GM21786 (cell line): ENCODE results near the gene ZNF281.
"Not testable (repeated sequence)": the region's sequence is repeated elsewhere in the genome, so short reads cannot be mapped to it uniquely, and the experiment has no call there.

Experiments used
- ATAC-seq: cut with Tn5 transposase; IDR thresholded peaks from one replicate; pipeline ENCODE4 v1.9.1; 2021; ENCODE audit not compliant: unreplicated experiment

The ZNF281 gene, protein sequence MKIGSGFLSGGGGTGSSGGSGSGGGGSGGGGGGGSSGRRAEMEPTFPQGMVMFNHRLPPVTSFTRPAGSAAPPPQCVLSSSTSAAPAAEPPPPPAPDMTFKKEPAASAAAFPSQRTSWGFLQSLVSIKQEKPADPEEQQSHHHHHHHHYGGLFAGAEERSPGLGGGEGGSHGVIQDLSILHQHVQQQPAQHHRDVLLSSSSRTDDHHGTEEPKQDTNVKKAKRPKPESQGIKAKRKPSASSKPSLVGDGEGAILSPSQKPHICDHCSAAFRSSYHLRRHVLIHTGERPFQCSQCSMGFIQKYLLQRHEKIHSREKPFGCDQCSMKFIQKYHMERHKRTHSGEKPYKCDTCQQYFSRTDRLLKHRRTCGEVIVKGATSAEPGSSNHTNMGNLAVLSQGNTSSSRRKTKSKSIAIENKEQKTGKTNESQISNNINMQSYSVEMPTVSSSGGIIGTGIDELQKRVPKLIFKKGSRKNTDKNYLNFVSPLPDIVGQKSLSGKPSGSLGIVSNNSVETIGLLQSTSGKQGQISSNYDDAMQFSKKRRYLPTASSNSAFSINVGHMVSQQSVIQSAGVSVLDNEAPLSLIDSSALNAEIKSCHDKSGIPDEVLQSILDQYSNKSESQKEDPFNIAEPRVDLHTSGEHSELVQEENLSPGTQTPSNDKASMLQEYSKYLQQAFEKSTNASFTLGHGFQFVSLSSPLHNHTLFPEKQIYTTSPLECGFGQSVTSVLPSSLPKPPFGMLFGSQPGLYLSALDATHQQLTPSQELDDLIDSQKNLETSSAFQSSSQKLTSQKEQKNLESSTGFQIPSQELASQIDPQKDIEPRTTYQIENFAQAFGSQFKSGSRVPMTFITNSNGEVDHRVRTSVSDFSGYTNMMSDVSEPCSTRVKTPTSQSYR

DNA sequence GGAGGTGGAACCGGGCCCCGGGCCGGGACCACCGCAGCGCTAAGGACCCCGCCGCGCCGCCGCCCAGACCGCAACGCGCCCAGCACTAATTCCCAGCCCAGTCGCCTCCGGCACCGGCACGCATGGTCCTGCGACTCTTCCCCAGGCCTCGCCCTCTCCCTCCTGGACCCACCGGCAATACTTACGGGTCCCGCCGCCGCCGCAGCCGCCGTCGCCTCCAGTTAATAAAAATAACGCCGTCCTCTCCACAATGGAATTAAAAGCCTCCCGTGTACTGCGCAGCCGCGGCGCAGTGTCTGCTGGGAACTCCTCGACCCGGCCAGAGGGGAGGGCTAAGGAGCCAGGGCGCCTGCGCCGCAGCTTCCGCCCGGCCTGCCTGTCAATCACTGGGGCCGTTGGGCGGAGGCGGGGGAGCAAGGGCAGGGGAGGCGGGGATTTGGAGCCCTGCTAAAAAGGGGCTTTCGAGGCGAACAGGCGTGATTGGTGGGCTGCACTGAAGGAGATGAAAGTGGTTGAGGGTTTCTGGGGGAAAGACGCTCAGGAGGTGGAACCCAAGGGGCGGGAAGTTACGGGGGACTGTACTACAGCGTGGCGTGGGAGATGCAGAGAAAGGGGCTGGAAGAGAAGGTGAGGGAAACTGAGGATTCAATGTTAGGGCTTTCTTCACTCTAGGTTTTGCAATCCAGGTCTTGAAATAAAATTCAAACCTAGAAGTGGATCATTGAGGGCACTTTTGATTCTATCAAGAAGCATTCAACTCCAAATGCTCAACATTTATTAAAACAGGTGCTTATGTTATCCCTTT lies at the start of gene ZNF281:
ZNF281 (minus strand) TSS at position 276 of the 805 bp plus-strand sequence. CDS start 331 bp downstream, outside the sequence.
- ATAC-seq = peak; percentile 91

DNA sequence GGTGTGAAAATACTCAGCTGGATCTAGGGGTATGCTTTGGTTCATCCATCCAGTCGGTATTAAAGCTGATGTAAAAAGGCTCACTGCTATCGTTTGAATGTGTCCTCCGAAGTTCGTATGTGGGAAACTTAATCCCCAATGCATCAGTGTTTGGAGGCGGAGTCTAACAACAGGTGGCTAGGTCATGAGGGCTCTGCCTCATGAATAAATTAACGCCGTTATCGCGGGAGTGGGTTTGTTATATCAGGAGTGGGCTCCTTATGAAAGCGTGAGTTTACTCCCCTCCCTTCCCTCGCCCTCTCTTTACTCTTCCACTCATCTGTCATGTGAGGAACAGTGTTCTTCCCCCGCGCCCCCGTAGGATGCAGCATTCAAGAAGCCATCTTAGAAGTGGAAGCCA lies 48.9 kb upstream of the ZNF281 start:
- no peak for ATAC-seq

DNA sequence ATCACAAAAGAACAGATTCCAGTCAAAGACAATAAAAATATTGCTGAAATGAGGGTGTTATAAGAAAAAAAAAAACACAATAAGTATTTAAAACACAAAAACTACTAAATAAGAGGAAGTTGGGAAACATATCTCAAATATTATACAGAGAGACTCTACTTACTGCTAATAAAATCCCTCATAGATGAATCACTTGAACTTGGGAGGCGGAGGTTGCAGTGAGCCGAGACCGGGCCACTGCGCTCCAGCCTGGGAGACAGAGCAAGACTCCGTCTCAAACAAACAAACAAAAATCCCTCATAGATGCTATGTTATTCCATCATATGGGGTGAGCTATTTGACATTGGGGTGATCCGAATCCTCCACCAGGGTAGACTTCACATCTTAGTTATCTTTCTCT lies 48.0 kb upstream of the ZNF281 start:
- no peak for ATAC-seq

DNA sequence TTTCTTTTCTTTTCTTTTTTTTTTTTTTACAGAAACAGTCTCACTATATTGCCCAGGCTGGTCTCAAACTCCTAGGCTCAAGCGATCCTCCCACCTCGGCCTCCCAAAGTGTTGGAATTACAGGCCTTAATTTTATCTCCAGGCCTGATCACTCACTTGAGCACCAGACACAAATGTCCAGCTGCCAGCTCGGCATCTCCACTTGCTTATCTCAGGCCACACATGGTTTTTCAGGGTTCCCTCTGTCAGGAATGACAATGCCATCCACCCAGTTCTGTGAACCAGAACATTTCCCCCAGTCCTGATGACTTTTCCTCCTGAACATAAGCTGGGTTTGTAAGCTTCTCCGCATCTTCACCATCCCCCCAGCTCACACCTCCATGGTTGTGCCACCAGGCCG lies 44.6 kb upstream of the ZNF281 start:
- no peak for ATAC-seq

DNA sequence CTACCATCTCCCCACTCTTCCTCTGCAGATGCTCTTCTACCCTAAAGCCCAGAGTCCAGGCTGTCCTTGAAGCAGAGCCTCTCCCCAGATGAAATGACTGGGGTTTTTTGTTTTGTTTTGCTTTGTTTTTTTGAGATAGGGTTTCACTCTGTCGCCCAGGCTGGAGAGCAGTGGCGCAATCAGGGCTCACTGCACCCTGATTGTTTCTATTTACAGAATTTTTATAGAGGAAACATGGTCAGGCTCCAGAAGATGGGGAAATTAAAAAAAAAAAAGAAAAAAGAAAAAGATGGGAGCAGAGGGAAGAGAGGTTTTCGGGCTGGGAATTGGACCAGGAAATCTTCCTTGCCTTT lies 43.7 kb upstream of the ZNF281 start:
- ATAC-seq = no peak

DNA sequence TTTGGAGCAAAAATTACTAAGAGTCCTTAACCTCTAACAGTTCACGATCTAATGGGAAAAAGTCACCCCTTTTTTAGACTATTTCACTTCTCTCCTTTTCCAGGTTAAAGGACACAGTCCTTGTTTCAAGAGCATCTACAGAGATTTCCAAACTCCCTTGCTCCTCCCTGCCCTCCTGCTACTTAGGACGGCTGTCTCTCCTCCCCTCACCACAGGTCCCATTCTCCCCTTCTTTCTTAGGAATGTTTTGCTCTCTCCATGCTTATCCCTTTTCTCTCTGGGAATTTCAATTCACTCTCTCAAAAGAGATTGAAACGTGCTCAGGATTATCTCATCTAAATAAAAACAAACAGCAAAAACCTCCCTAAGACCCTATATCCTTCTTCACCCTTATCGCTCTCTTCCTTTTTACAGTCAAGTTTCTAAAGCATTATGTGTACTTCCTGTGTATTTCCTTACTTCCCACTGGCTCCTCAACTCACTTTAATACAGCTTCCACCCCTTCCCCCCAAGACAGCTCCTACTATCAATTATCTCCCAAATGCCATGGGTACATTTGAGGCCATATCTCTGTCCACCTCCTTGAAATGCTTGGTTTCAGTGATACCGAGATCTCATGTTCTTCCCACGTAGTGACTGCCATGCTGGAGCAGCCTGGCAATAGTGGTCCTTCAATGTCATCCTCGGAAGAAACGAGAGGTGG lies 43.2 kb upstream of the ZNF281 start:
- no peak for ATAC-seq

DNA sequence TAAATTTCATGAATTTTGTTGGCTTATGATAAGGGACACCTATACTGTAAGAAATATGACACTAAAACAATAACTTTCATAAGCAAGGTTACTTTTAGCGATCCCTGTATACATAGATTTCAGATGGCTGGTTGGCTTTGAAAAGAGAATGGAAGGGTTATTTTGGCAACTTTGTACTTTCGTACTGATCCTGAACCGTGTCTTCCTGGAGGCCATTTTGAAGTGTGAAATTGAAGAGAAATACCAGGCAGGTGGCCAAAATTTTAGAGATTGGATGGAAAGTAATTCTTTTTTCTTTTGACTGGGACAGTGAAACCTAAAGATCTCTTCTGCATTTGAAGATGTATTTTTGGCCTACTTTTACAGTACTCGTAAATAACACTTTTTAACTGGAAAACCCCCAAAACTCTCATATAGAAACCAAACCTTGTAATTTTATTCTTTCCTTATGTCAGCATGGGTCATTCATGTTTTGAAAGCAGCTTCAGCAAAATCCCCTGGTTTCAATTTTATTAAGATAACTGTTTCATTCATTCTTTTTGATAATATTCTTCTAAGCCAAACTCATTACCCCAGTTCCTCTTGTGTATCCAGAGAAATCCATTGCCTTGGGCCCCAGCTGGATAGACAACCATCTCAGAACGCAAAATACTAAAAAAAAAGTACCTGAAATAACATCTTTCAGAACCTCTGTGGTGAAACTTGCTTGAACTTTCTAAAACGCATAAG lies 38.4 kb upstream of the ZNF281 start:
- peak; percentile 94 for ATAC-seq

DNA sequence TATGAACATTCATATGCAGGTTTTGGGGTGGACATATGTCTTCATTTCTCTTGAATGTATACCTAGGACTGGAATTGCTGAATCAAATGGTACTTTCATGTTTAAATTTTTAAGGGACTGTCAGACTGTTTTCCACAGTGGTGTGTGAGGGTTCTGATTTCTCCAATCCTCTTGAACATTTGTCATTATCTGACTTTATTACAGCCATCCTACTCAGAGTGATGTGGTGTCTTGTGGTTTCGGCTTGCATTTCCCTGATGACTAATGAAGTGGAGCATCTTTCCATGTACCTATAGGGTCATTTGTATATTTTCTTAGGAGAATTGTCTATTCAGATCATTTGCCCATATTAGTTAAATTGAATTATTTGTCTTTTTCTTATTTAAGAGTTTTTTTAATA lies 35.4 kb upstream of the ZNF281 start:
- ATAC-seq = no peak

DNA sequence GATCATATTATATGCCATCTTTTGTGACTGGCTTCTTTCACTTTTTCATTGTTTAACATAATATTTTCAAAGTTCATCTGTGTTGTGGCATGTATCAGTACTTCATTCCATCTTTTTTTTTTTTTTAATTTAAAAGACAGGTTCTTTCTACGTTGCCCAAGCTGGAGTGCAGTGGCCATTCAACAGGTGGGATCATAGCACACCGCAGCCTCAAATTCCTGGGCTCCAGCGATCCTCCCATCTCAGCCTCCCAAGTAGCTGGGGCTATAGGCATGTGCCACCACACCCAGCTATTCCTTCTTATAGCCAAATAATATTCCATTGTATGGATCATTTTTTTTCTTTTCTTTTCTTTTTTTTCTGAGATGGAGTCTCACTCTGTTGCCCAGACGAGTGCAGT lies 34.6 kb upstream of the ZNF281 start:
- no peak for ATAC-seq

DNA sequence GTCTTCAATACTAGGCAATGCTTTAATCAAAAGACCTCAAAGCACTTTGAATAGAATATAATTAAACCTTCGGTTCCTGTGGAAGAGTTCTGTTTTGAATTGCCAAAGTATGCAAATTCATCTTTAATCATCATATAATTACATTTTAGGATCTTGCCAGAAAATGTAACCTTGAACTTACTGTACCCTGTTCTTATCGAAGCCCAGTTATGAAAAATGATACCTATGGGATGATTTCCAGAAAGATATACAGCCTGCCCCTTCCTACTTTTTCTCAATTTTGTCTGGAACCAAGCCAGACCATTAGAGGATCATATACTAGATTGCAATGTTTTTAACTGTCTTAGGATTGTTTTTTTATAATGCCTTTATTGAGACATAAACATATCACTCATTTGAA lies 34.0 kb upstream of the ZNF281 start:
- ATAC-seq = no peak

DNA sequence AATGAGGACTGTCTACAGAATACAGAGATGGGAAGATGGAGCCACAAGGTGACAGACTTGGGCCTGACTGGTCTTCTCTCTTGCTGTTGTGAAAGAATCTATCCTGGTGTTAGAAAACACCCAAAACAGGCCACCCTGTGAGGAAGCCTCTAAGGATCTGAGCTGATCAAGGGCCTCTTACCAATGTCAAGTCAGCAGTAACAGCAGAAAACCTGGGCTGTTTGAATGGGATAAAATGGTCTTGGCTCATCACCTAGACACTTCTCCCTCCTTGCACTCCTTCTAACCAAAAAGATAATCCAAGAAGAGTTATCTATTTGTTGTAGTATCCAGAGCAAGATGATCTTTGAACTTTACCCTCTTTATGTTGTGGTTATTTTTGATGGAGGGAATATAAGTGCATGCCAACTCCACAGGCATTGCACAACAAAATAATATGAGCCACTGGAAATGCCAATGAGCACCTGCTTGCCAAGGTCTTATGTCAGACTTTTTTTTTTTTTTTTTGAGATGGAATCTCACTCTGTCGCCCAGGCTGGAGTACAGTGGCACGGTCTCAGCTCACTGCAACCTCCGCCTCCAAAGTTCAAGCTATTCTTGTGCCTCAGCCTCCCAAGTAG lies 32.8 kb upstream of the ZNF281 start:
- ATAC-seq = no peak

DNA sequence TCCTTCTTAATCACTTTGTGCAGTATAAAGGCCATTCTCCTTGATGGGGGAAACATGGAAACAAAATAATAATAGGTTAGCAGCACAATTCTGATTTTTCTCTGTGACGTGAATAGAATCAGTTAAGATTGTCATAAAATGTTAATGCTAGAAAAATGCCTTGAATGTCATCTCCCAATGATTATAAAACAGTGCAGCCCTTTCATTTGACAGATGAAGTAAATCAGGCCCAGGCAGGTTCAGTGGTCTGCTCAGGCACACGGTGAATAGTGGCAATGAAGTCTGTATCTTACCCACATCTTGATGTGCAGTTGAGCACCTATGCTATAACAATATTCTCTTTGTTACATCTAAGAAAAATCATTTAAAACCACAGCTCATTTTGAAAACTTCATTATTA lies 32.2 kb upstream of the ZNF281 start:
- no peak for ATAC-seq

DNA sequence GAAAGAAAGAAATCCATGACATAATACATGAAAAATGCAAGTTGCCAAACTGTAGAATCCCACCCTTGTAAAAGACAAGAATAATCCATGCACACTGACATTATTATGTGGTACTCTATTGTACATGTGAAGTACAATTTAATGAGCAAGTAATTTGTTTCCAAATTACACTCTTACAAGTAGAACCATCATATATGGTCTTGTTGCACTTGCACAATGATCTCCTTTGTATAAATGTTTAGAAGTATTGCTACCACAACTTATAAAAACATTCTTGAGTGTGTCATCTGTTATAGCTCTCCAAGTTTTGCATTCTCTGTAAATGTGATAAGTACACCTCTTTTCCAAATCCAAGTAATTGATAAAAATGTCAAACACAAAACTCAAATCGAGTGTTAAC lies 29.1 kb upstream of the ZNF281 start:
- no peak for ATAC-seq

DNA sequence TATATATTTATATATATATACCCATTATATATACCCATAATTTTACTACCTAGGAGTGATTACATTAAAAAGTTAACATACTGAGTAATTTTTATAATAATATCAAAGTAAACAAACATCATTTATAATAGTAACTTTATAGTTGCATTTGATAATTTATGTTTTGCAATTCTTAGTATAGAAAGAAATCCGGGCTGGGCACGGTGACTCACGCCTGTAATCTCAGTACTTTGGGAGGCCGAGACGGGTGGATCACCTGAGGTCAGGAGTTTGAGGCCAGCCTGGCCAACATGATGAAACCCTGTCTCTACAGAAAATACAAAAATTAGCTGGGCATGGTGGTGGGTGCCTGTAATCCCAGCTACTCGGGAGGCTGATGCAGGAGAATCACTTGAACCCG lies 28.6 kb upstream of the ZNF281 start:
- not testable (repeated sequence) for ATAC-seq

DNA sequence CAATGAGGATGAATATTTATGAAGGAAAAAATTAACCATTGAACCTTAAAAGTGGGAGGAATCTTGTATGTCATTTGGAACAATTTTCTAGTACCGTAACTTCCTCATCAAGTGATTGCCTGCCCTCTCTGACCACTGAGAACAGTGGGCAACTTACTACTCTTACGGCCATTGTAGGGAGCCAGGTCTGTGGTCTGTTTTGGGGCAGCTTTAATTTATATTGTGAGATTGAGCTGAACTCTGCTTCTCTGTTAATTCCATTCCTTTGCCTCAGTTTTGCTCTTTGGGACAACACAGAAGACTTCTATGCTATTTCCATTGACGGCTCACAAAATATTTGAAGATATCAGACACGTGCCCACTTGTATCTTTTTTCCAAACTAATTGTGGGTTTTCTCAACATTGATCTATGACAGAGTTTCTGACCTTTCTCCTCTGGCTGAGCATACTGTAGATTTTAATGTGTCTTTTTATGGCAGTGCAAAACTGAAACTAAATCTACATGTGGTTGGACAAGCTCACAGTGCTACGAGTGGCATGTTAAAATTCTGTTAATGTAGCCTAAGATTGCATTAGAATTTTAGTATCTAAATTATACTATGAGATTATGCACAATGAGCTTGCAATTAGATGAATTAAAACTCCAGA lies 27.8 kb upstream of the ZNF281 start:
- ATAC-seq = peak; percentile 82

DNA sequence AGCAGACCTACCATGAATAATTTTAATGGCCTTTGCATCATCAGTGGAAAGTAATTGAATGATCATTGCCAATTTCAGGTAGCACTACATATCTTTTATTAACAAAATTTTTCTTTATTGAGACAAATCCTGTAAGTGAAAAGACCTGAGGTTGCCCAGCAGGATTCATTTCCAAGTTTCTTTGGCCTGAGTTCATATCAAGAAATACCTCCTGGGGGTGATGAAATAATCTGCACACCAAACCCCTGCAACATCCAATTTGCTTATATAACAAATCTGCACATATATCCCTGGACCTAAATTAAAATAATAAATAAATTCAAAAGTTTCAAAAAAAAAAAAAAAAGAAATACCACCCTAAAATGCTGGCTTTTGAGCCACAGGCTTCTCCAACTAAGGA lies 27.3 kb upstream of the ZNF281 start:
- ATAC-seq = no peak

DNA sequence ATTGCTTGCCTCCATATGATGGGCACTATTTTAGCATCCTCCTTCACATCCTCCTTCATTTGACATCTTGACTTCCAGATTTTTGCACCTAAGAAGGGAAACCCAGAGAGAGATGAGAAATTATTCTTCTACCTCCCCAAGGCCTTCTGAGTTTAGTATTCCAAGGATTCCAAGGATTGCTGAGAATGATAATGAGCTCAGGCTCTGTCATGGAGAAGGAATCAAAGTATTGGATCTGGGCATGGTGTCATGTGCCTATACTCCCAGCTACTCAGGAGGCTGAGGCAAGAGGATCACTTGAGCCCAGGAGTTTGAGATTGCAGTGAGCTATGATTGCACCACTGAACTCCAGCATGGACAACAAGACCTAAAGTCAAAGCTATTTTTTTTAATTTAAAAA lies 26.6 kb upstream of the ZNF281 start:
- no peak for ATAC-seq

DNA sequence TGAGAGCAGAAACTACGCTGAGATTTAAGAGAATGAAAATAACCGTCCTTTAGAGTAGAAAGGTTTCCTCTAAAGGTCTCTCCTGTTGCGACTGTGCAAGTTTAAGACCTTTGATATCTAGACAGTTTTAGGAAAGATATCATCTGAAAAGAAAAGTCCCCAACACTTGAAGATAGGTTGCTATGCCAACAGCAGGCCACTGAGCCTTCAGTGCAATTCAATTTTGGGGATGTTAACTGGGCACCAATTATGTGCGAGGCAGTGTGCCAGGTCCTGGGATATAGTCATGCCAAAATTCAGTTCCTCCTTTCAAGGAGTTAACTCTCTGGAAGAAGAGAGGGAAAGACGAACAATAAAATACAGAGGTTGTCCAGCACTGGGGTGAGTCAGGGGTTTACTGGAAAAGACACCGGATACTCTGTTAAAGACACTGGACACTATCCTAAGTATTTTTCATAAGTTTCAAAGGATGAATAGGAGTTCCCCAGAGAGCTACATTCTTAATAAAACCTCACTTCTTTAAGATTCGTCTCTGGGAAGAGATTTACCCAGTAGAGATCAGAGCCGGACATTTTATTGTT lies 25.5 kb upstream of the ZNF281 start:
- no peak for ATAC-seq

DNA sequence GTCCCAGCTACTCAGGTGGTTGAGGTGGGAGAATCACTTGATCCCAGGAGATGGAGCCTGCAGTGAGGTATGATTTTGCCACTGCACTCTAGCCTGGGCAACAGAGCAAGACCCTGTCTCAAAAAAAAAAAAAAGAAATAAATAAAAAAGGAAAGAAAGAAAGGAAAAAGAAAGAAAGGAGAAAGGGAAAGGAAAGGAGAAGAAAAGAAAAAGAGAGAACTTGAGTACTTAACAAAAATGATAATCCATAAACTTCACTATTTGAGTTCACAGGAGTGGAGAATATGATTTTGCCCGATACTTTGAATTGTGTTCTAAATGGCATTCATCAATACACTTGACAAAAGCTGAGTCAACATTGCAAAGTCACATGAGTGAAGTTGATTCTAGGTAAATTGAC lies 23.8 kb upstream of the ZNF281 start:
- no peak for ATAC-seq
